ENCODE results near the gene TTC21B. TPM values are rescaled to one million over a fixed set of nuclear protein-coding genes. Genes with fewer than 3 reads are reported as not detected.

Gene TTC21B
- total and polyA plus RNA-seq, 10 of the 15 experiments (the other 5 are each of a cell fraction or from before 2014, with no cell fraction given), result 2.7 to 22.4 (median 11.3) TPM

GRCh38 chr2:165874445-165875039, 79.0 kb downstream of the TTC21B start (continued):
- TF ChIP-seq SMC3 (IDR thresholded peaks at IDR 0.05; ENCODE audit: borderline replicate concordance, low read length) (peak; percentile 60; the same call in 1 of the 2 replicates), CUX1 (IDR thresholded peaks at IDR 0.05; ENCODE audit: insufficient replicate concordance, low read depth, low read length) (peak; percentile 42), USF1 (IDR thresholded peaks at IDR 0.05; ENCODE audit: borderline replicate concordance, extremely low read length, insufficient read depth, low read depth, low read length) (no peak), PKNOX1 (IDR thresholded peaks at IDR 0.05) (no peak), TARDBP (IDR thresholded peaks at IDR 0.05; ENCODE audit: borderline replicate concordance) (no peak), CHD4 (IDR thresholded peaks at IDR 0.05) (no peak), MYC (IDR thresholded peaks at IDR 0.05; ENCODE audit: insufficient read depth, insufficient read length, insufficient replicate concordance, low read length, severe bottlenecking) (no peak), RB1 (IDR thresholded peaks at IDR 0.05; ENCODE audit: borderline replicate concordance) (no peak), REST (IDR thresholded peaks at IDR 0.05; ENCODE audit: low read depth, low read length) (no peak), HCFC1 (IDR thresholded peaks at IDR 0.05; ENCODE audit: low read length) (no peak), CBX3 (IDR thresholded peaks at IDR 0.05; ENCODE audit: borderline replicate concordance, low read depth) (no peak), FOXM1 (IDR thresholded peaks at IDR 0.05; ENCODE audit: low read depth, low read length) (no peak), ATF7 (IDR thresholded peaks at IDR 0.05; ENCODE audit: low read depth) (no peak), SPI1 (IDR thresholded peaks at IDR 0.05; ENCODE audit: borderline replicate concordance, insufficient read depth, low read depth, low read length) (peak; percentile 50; the same call in 1 of the 2 replicates), STAT3 (IDR thresholded peaks at IDR 0.05; ENCODE audit: low read depth, low read length) (no peak), MEF2B (IDR thresholded peaks at IDR 0.05; ENCODE audit: partially characterized antibody, poor library complexity, severe bottlenecking) (no peak), USF2 (IDR thresholded peaks at IDR 0.05; ENCODE audit: borderline replicate concordance, low read depth, low read length) (no peak)

Data from GM12878 (cell line).